Measurements from ENCODE around the gene TMEM208. TPM values are rescaled to one million over a fixed set of nuclear protein-coding genes. Genes with fewer than 3 reads are reported as not detected.

Gene TMEM208
- total and polyA plus RNA-seq, 9 donors, result 17.5 to 27.1 (median 22.3) TPM

- Histone ChIP-seq H3K4me3 (ENCODE audit: low read length) (no peak overlapping the region), H3K27me3 (ENCODE audit: control insufficient read depth, insufficient read depth, low read length) (no peaks in the 10 kb centered on the region), H3K9me3 (replicated peaks; ENCODE audit: control insufficient read depth, low read depth, low read length) (no peaks in the 10 kb centered on the region), H3K27ac (ENCODE audit: low read length) (no peak overlapping the region), H3K36me3 (ENCODE audit: control insufficient read depth, insufficient read depth, low read length) (peaks cover 76% of the 10 kb centered on the region), H3K4me1 (ENCODE audit: control insufficient read depth, insufficient read depth, low read length) (no peaks in the 10 kb centered on the region)
- DNase-seq, result no peak
- WGBS (ENCODE audit: insufficient coverage), result 79% methylated on average over 10 of the region's 10 CpGs
These were observed 7.3 kb downstream of the TMEM208 start for GRCh38 chr16:67234180-67234597.

- Histone ChIP-seq H3K4me3 (ENCODE audit: low read length) (no peak overlapping the region), H3K4me1 (ENCODE audit: control insufficient read depth, insufficient read depth, low read length) (no peaks in the 10 kb centered on the region), H3K9me3 (replicated peaks; ENCODE audit: control insufficient read depth, low read depth, low read length) (no peaks in the 10 kb centered on the region), H3K27ac (ENCODE audit: low read length) (no peak overlapping the region), H3K27me3 (ENCODE audit: control insufficient read depth, insufficient read depth, low read length) (no peaks in the 10 kb centered on the region), H3K36me3 (ENCODE audit: control insufficient read depth, insufficient read depth, low read length) (peaks cover 63% of the 10 kb centered on the region)
- 80% methylated on average over 14 of the region's 17 CpGs for WGBS (ENCODE audit: insufficient coverage)
- DNase-seq, result no peak
These were observed 9.1 kb downstream of the TMEM208 start for GRCh38 chr16:67235816-67236562.

GRCh38 chr16:67236563-67237395 is 9.8 kb downstream of the TMEM208 start:
- no peak for DNase-seq
- H3K9me3 ChIP-seq (replicated peaks; ENCODE audit: control insufficient read depth, low read depth, low read length), result no peaks in the 10 kb centered on the region
- peaks cover 7% of the 10 kb centered on the region for H3K4me1 ChIP-seq (ENCODE audit: control insufficient read depth, insufficient read depth, low read length)
- no peak overlapping the region for H3K4me3 ChIP-seq (ENCODE audit: low read length)
- H3K27me3 ChIP-seq (ENCODE audit: control insufficient read depth, insufficient read depth, low read length), result no peaks in the 10 kb centered on the region
- WGBS (ENCODE audit: insufficient coverage), result 71% methylated on average over 32 of the region's 50 CpGs
- peaks cover 55% of the 10 kb centered on the region for H3K36me3 ChIP-seq (ENCODE audit: control insufficient read depth, insufficient read depth, low read length)
- no peak overlapping the region for H3K27ac ChIP-seq (ENCODE audit: low read length)

GRCh38 chr16:67237396-67238277 is 10.7 kb downstream of the TMEM208 start:
- Histone ChIP-seq H3K4me3 (ENCODE audit: low read length) (no peak overlapping the region), H3K9me3 (replicated peaks; ENCODE audit: control insufficient read depth, low read depth, low read length) (no peaks in the 10 kb centered on the region), H3K27me3 (ENCODE audit: control insufficient read depth, insufficient read depth, low read length) (no peaks in the 10 kb centered on the region), H3K4me1 (ENCODE audit: control insufficient read depth, insufficient read depth, low read length) (peaks cover 12% of the 10 kb centered on the region), H3K36me3 (ENCODE audit: control insufficient read depth, insufficient read depth, low read length) (peaks cover 53% of the 10 kb centered on the region), H3K27ac (ENCODE audit: low read length) (no peak overlapping the region)
- 63% methylated on average over 8 of the region's 16 CpGs for WGBS (ENCODE audit: insufficient coverage)
- no peak for DNase-seq

- Histone ChIP-seq H3K4me3 (ENCODE audit: low read length) (no peak overlapping the region), H3K36me3 (ENCODE audit: control insufficient read depth, insufficient read depth, low read length) (peaks cover 51% of the 10 kb centered on the region), H3K4me1 (ENCODE audit: control insufficient read depth, insufficient read depth, low read length) (peaks cover 12% of the 10 kb centered on the region), H3K9me3 (replicated peaks; ENCODE audit: control insufficient read depth, low read depth, low read length) (no peaks in the 10 kb centered on the region), H3K27me3 (ENCODE audit: control insufficient read depth, insufficient read depth, low read length) (no peaks in the 10 kb centered on the region), H3K27ac (ENCODE audit: low read length) (no peak overlapping the region)
- no peak for DNase-seq
- no CpG with 5 or more reads among the region's 3 CpGs for WGBS (ENCODE audit: insufficient coverage)
These were observed 11.3 kb downstream of the TMEM208 start for GRCh38 chr16:67238278-67238575.

- Histone ChIP-seq H3K4me1 (ENCODE audit: control insufficient read depth, insufficient read depth, low read length) (peaks cover 19% of the 10 kb centered on the region), H3K27ac (ENCODE audit: low read length) (no peak overlapping the region), H3K27me3 (ENCODE audit: control insufficient read depth, insufficient read depth, low read length) (no peaks in the 10 kb centered on the region), H3K9me3 (replicated peaks; ENCODE audit: control insufficient read depth, low read depth, low read length) (no peaks in the 10 kb centered on the region), H3K36me3 (ENCODE audit: control insufficient read depth, insufficient read depth, low read length) (peaks cover 45% of the 10 kb centered on the region), H3K4me3 (ENCODE audit: low read length) (no peak overlapping the region)
- WGBS (ENCODE audit: insufficient coverage), result 76% methylated on average over 2 of the region's 9 CpGs
- no peak for DNase-seq
These were observed 12.0 kb downstream of the TMEM208 start for GRCh38 chr16:67238806-67239470.

GRCh38 chr16:67240506-67240905 is 13.6 kb downstream of the TMEM208 start:
- H3K9me3 ChIP-seq (replicated peaks; ENCODE audit: control insufficient read depth, low read depth, low read length), result no peaks in the 10 kb centered on the region
- peaks cover 32% of the 10 kb centered on the region for H3K36me3 ChIP-seq (ENCODE audit: control insufficient read depth, insufficient read depth, low read length)
- no peak for DNase-seq
- H3K27ac ChIP-seq (ENCODE audit: low read length), result no peak overlapping the region
- H3K4me3 ChIP-seq (ENCODE audit: low read length), result no peak overlapping the region
- no peaks in the 10 kb centered on the region for H3K27me3 ChIP-seq (ENCODE audit: control insufficient read depth, insufficient read depth, low read length)
- H3K4me1 ChIP-seq (ENCODE audit: control insufficient read depth, insufficient read depth, low read length), result peaks cover 35% of the 10 kb centered on the region
- no CpG with 5 or more reads among the region's 4 CpGs for WGBS (ENCODE audit: insufficient coverage)

- no peaks in the 10 kb centered on the region for H3K9me3 ChIP-seq (replicated peaks; ENCODE audit: control insufficient read depth, low read depth, low read length)
- H3K27me3 ChIP-seq (ENCODE audit: control insufficient read depth, insufficient read depth, low read length), result no peaks in the 10 kb centered on the region
- peaks cover 40% of the 10 kb centered on the region for H3K4me1 ChIP-seq (ENCODE audit: control insufficient read depth, insufficient read depth, low read length)
- H3K36me3 ChIP-seq (ENCODE audit: control insufficient read depth, insufficient read depth, low read length), result peaks cover 24% of the 10 kb centered on the region
- H3K27ac ChIP-seq (ENCODE audit: low read length), result no peak overlapping the region
- H3K4me3 ChIP-seq (ENCODE audit: low read length), result no peak overlapping the region
- no peak for DNase-seq
- WGBS (ENCODE audit: insufficient coverage), result 65% methylated on average over 4 of the region's 10 CpGs
These were observed 14.3 kb downstream of the TMEM208 start for GRCh38 chr16:67241008-67241900.

- H3K36me3 ChIP-seq (ENCODE audit: control insufficient read depth, insufficient read depth, low read length), result peaks cover 16% of the 10 kb centered on the region
- no peaks in the 10 kb centered on the region for H3K27me3 ChIP-seq (ENCODE audit: control insufficient read depth, insufficient read depth, low read length)
- DNase-seq, result no peak
- H3K4me1 ChIP-seq (ENCODE audit: control insufficient read depth, insufficient read depth, low read length), result peaks cover 46% of the 10 kb centered on the region
- no peak overlapping the region for H3K4me3 ChIP-seq (ENCODE audit: low read length)
- H3K9me3 ChIP-seq (replicated peaks; ENCODE audit: control insufficient read depth, low read depth, low read length), result no peaks in the 10 kb centered on the region
- H3K27ac ChIP-seq (ENCODE audit: low read length), result no peak overlapping the region
- 72% methylated on average over 3 of the region's 4 CpGs for WGBS (ENCODE audit: insufficient coverage)
These were observed 15.3 kb downstream of the TMEM208 start for GRCh38 chr16:67242138-67242730.
